ENCODE results near the gene NSMCE1.

DNA sequence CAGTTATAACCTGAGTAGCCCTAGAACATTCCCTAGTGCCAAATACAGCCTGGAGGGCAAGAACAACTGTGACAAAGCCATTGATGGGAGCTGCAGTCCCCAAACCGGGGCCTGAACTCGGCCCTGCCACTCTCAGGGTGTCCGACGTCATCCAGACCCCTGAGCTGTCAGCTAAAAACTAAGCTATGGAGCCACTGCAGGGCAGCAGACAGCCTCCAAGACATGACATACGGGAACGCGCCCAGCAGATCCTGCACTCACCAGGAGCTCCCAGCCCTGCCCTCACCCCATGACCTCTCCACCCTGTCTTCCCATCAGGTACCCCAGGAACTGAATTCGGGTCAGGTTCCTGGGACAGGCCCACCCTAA lies 36.9 kb downstream of the NSMCE1 start:
- TF ChIP-seq, protein P1, sequence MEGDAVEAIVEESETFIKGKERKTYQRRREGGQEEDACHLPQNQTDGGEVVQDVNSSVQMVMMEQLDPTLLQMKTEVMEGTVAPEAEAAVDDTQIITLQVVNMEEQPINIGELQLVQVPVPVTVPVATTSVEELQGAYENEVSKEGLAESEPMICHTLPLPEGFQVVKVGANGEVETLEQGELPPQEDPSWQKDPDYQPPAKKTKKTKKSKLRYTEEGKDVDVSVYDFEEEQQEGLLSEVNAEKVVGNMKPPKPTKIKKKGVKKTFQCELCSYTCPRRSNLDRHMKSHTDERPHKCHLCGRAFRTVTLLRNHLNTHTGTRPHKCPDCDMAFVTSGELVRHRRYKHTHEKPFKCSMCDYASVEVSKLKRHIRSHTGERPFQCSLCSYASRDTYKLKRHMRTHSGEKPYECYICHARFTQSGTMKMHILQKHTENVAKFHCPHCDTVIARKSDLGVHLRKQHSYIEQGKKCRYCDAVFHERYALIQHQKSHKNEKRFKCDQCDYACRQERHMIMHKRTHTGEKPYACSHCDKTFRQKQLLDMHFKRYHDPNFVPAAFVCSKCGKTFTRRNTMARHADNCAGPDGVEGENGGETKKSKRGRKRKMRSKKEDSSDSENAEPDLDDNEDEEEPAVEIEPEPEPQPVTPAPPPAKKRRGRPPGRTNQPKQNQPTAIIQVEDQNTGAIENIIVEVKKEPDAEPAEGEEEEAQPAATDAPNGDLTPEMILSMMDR (IDR thresholded peaks at IDR 0.05): no peak
- no peak for TF ChIP-seq POLR2AphosphoS5 (IDR thresholded peaks at IDR 0.05)
- no peak for TF ChIP-seq EP300 (IDR thresholded peaks at IDR 0.05)
- no peak for TF ChIP-seq POLR2A (IDR thresholded peaks at IDR 0.05)
